DMS79 (cell line): ENCODE results near the gene KCTD4.
A peak's percentile ranks its signal among the peaks of the same experiment; 100 is the strongest.
"Not testable (repeated sequence)": the region's sequence is repeated elsewhere in the genome, so short reads cannot be mapped to it uniquely, and the experiment has no call there.

Experiments
- DNase-seq: peaks from one replicate; lab custom pipeline; 2025; lab: John Stamatoyannopoulos, UW

Gene KCTD4

GRCh38 chr13:45215392-45216077, 14.7 kb upstream of the KCTD4 start:
- DNase-seq: no peak

GRCh38 chr13:45209229-45209628, 8.4 kb upstream of the KCTD4 start:
- peak; percentile 28 for DNase-seq

DNA sequence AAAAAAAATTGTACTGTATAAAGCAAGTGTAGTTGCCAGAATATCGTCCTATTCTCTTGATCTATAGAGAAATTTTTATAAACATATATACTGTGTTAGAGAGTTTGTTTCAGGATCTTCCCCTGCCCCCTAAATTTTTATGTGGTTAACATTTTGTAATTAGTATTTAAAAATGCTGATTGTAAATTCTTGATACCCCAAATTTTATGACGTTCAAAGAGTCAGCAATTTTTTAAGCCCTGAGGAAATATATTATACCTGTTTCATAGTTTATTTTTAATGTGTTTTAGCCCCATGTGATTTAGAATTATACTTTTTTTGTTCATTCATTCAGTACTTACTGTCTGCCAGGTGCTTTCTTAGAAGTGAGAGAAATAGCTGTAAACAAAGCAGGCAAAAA, 7.3 kb upstream of the KCTD4 start:
- no peak for DNase-seq

GRCh38 chr13:45207319-45207718, 6.5 kb upstream of the KCTD4 start:
- peak; percentile 13 for DNase-seq

GRCh38 chr13:45206340-45206739, 5.5 kb upstream of the KCTD4 start:
- no peak for DNase-seq

GRCh38 chr13:45205124-45205523, 4.3 kb upstream of the KCTD4 start:
- DNase-seq: no peak

GRCh38 chr13:45199711-45200110, 1.1 kb downstream of the KCTD4 start:
- no peak for DNase-seq

DNA sequence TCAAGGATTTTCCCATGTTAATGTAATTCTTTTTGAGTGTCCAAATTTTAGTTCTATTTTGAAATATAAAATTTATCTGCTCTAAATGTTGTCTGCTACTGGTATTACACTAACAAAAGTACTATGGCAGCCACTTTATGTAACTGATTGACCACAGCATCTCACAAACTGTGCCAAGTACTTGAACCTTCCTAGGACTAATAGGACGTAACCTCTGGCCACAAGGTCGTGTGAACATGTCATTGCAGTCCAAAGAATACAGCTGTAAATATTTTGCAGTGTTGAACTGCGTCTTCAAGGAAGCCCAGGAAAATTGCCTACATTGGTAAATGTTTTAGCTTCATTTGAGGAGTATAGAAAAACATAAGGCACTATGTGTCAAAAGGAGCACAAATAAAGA, 1.9 kb downstream of the KCTD4 start:
- DNase-seq: no peak

DNA sequence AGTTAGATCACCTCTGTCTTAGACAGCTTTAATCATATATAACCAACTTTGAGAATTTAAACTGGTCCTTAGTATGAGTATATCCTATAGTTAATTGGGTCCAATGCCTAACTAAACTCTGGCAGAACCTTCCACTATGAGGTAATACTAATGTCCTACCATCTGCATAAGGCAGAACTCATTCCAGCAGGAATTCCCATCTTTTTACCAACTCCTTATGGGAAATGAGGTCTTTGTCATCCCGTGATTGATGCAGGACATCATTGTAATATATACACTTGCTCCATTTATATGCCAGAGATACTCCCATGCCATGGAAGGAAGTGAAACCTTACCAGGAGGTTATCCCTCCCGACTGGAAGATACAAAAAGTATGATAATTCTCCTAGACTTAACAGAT, 2.8 kb downstream of the KCTD4 start:
- no peak for DNase-seq

DNA sequence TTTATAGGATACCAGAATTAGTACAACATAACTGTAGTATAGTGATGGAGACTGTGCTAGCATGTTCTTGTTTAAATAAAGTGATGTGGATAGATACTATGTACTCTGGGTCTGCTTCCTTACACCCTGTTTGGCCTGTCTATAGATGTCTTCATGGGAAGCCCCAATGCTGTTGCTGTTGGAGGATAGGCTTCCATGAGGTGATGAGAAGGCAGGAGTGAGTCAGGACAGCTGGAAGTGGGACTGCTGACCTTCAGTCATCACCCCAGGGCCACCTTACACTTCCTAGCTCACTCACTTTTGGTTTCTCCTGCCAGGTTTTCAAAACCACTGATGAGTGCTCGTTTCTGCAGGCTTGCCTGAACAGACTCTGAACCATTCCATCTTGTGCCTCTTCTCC, 4.2 kb downstream of the KCTD4 start:
- DNase-seq: no peak

- no peak for DNase-seq
Observed at GRCh38 chr13:45196096-45196495, 4.7 kb downstream of the KCTD4 start.

DNA sequence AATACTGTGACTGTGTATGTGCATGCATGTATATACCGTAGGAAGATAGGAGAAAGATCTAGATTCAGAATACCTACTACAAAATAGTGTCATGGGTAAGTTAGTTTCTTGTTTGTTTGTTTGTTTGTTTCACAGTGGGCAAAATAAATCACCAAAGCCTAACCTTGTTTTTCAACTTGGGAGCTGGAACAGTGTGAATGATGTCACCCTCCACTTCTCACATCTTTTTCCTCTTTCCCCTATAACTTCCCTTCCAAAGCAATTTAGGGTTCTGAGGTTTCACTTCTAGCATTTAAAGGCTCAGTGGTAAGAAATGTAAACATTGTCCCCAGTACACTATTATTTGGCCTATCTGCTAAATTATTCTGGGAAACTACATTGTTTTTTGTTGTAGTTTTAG, 5.4 kb downstream of the KCTD4 start:
- DNase-seq: no peak

DNA sequence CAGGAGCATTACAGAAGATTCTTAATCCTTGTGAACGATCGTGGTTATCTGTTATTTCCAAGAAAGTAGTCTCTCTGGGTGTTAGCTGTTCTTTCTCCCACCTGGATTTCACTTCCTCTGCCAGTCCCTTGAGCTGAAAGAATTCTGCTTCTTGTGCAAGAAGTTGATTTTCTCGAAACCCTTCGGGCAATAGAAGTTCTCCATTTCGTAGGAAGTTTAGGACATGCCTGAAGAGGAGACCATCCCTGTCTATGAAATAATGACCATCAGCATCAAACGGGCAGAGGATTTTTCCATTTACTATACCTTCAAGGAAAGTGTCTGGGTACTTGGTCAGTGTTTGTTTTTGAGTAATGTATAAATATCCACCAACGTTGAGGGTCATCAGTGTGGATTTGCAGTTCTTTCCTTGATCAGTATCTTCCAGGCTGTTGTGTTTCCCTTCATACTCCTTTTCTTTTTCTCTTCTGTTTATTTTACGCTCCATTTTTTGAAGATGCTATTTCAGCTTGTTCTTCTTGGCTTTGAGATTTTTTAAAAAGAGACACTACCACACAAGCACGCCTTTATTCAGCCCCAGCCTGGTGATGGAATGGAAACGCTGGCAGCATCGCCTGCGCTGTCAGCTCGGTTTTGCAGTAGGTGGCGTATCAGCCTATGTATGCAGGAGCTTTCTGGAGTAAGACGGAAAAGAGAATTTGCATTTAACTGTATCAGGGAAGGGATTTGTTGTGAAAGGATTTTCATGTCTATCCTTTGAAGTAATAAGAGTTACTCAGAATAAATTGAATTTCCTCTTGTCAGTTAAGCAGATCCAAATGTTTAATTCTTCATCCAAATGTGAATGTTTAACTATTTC, 6.5 kb downstream of the KCTD4 start:
- no peak for DNase-seq

DNA sequence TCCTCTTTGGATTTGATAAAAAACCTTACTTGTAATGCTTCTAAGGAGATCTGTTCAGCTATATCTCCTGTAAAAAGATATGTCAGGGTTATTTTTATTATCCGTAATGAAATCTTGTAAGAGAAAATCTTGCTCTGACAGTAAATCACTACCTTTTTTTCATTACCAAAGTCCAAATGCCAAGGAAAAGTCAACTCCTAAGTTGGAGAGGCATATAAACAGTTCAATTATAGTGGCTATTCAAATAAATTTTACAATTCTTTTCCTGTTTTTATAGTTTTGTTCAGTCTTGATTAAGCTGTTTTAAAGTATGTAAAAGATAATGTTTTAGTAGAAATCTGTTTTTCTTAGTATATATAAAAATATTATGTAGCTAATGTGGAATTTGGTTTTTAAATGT, 9.0 kb downstream of the KCTD4 start:
- DNase-seq: no peak

DNA sequence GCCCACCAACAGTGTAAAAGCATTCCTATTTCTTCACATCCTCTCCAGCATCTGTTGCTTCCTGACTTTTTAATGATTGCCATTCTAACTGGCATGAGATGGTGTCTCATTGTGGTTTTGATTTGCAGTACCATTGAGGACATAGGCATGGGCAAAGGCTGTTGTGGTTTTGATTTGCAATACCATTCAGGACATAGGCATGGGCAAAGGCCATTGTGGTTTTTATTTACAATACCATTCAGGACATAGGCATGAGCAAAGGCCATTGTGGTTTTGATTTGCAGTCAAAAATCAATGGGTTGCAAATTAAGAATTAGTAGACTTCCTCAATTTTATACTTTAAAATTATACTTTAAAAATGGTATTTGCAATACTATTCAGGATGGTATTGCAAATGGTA, 11.3 kb downstream of the KCTD4 start:
- DNase-seq: not testable (repeated sequence)

DNA sequence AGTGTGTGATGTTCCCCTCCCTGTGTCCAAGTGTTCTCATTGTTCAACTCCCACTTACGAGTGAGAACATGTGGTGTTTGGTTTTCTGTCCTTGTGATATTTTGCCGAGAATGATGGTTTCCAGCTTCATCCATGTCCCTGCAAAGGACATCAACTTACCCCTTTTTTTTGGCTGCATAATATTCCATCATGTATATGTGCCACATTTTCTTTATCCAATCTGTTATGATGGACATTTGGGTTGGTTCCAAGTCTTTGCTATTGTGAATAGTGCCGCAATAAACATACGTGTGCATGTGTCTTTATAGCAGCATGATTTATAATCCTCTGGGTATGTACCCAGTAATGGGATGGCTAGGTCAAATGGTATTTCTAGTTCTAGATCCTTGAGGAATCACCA, 11.8 kb downstream of the KCTD4 start:
- DNase-seq: not testable (repeated sequence)

- DNase-seq: no peak
Observed at GRCh38 chr13:45185286-45185685, 15.6 kb downstream of the KCTD4 start.

GRCh38 chr13:45184693-45185092, 16.2 kb downstream of the KCTD4 start:
- no peak for DNase-seq

DNA sequence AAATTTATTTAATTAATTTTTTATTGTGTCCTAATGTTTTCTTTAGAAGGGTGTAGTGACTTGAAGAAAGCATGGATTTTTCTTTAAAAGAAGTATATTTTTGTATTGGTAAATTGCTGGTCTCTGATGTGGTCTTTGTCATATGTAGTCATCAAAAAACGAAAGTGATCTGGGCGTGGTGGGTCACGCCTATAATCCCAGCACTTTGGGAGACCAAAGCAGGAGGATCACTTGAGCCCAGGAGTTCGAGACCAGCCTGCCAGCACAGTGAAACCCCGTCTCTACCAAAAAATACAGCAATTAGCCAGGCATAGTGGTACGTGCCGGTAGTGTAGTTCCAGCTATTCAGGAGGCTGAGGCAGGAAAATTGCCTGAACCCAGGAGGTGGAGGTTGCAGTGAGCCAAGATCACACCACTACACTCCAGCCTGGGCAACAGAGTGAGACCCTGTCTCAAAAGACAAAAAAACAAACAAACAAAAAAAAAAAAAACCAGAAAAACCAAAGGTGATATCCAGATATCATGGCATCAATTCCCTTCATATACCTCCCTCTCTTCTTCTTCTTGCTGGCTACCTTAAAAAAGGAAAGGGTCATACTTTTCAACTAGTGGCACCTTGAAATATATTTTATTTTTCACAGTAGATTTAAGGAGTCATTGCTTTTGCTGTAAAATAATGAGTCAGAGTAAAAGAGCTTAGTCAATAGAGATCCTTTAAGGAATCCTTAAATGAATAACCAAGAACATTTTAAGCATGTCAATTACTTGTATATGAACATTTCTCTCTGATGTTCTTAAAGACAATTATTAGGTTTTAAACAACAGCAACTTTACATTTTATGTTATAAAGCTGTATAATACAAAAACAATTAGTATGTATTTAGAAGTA, 19.9 kb downstream of the KCTD4 start:
- no peak for DNase-seq

DNA sequence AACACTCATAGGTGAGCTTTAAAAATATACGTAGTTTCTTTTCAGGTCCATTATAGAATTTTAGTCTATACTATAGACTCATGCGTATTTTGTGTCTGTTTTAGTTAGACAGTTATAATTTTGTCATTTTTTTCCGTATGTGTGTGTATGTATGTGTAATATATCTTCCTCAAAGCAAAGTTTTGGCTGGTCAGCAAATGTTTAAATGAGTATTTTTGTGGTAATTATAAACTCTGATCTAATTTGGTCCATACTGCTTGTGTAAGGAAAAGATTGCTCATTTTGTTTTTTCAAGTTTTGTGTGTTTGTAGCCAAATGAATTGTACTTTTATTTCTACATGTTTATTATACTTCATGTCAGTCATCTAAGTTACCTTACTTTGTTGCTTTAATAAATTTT, 20.5 kb downstream of the KCTD4 start:
- no peak for DNase-seq

- DNase-seq: no peak
Observed at GRCh38 chr13:45179428-45179827, 21.4 kb downstream of the KCTD4 start.

DNA sequence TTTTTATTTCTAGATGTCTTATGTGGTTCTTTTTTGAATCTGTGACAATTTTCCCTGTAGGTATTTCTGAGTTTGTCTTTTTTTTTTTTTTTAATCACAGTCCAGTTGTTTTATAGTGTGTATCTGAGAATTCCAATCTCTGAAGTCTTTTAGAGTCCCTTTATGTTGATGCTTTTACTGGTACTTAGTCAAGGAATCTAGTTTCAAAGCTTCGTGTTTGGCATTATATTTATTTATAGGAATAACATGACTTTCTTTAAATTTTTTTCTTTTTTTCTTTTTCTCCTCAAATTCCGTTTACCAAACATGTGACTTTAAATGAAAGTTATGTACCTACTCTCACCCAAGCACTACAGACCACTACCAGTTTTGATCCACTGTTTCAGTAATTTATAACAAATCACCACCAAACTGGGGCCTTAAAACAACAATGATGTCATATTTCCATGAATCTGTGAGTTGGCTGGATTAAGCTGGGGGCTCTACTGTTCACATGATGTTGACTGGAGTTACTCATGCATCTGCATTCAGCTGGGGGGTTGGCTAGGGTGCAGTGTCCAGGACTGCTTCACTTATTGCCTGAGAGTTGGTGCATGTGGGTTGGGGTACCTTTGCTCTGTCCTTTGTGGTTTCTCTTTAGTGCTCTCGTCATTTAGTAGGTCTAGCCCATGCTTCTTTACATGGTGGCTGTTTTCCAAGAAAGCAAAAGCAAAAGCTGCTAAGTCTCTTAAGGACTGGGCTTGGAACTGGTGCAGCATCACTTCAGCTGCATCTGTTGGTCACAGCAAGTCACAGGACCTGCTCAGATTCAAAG, 22.3 kb downstream of the KCTD4 start:
- no peak for DNase-seq
